Esophagus muscularis mucosa (tissue), 3 donors: ENCODE results near the gene WIPF3.

Source experiments
- POLR2A ChIP-seq: fragments of 450-650 bp; IDR thresholded peaks from one replicate; pipeline ENCODE4 v1.6.1; 2017; ENCODE audit warnings: antibody characterized with exemption, moderate library complexity, mild to moderate bottlenecking, low read depth
- TF ChIP-seq, protein P1 (sequence below), 3 experiments: fragments of 200-600 bp in 2 of 3; fragments of 450-650 bp in 1 of 3; sonication (generic) in 2 of 3; IDR thresholded peaks; one replicate each; pipeline ENCODE4 v1.5.1; 2017 to 2019; ENCODE audit warnings: antibody characterized with exemption in 3 of 3, mild to moderate bottlenecking in 2 of 3, moderate library complexity in 1 of 3

DNA sequence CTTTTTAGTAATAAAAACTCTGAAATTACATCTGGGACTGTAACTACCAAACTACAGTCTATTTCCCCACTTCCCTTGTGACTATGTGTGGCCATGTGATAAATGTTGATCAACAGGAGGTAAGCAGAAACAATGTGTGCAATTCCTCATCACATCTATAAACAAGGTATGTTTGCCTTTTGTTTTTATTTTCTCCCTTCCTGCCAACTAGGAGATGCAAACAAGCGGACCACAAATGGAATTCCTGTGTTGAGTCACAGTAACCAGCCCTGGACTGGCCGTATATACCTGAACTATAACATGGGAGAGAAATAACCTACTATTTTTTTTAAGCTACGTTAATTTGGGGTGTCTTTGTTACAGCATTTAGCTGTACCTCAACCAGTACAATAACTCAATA, 130.8 kb downstream of the WIPF3 start:
- TF ChIP-seq, protein P1, sequence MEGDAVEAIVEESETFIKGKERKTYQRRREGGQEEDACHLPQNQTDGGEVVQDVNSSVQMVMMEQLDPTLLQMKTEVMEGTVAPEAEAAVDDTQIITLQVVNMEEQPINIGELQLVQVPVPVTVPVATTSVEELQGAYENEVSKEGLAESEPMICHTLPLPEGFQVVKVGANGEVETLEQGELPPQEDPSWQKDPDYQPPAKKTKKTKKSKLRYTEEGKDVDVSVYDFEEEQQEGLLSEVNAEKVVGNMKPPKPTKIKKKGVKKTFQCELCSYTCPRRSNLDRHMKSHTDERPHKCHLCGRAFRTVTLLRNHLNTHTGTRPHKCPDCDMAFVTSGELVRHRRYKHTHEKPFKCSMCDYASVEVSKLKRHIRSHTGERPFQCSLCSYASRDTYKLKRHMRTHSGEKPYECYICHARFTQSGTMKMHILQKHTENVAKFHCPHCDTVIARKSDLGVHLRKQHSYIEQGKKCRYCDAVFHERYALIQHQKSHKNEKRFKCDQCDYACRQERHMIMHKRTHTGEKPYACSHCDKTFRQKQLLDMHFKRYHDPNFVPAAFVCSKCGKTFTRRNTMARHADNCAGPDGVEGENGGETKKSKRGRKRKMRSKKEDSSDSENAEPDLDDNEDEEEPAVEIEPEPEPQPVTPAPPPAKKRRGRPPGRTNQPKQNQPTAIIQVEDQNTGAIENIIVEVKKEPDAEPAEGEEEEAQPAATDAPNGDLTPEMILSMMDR (IDR thresholded peaks at IDR 0.05): no peak
- TF ChIP-seq POLR2A: no peak
